Activated CD4-positive, alpha-beta T cell treated with anti-CD3 and anti-CD28 coated beads, Interleukin-2, amount 50 U/mL, for 24 hours (primary cell): ENCODE results near the gene ALDH1A2.
"Not testable (repeated sequence)": the region's sequence is repeated elsewhere in the genome, so short reads cannot be mapped to it uniquely, and the experiment has no call there.

Experiments used
- DNase-seq, 2 donors: peaks; one replicate each; pipeline ENCODE4 v3.0.0-alpha.2; 2020; ENCODE audit warnings: low read depth in 1 of 2, low spot score in 1 of 2

ALDH1A2 gene

DNA sequence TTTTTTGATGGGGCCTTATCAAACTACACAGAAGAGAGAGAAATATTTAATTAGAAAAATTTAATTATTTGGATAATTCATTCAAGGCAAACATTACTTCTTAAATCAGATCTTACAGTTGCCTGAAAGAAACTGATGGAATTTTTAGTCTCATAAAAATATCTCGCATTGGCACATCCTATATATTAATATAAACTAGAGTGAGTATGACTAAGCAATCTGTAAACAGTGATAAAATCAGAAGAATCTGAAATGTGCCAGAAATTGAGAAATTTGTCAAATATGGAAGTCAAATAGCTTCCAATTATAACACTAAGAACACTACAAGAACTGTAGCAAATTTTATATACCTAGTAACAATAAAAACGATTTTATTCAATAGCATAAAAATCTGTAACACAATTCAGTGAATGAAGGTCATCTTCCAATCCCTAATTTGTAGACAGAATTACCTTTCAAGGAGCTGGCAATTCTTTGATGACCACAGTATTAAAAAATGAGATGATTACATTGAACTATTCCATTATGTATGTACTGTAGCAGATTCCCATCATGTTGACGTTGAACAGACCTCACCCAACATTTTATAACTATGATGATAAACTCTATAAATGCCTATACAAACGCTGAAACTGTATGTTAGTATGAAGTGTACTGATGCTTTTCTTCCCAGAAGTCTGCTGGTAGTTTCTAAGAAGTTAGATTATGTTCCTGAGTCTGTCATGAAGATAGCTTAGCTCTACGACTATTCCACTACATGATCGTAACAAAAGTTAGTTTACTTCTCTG lies 63.0 kb downstream of the ALDH1A2 start:
- no peak for DNase-seq

DNA sequence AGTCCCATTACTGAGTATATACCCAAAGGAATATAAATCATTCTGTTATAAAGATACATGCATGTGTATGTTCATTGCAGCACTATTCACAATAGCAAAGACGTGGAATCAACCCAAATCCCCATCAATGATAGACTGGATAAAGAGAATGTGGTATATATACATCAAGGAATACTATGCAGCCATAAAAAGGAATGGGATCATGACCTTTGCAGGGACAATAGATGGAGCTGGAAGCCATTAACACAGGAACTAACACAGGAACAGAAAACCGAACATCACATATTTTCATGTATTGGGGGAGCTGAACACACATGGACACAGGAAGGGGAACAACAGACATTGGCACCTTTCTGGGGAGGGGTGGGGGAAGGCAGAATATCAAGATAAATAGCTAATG lies 65.8 kb downstream of the ALDH1A2 start:
- not testable (repeated sequence) for DNase-seq

DNA sequence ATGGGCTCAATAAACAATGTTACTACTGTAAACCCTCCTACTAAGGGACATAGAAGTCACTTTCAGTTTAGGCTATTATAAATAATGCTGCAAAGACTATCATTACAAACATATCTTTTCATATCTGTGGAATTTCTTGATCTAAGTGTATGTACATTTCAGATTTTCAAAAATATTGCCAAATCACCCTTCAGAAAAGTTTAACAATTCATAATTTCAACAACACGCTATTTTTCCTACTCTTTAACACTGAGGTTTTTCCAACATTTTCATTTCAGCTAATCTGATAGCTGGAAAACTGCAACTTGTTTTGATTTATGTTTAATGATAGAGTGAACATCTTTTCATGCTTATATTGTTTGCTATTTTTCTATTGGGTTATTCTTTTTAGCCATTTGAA lies 69.0 kb downstream of the ALDH1A2 start:
- no peak for DNase-seq

DNA sequence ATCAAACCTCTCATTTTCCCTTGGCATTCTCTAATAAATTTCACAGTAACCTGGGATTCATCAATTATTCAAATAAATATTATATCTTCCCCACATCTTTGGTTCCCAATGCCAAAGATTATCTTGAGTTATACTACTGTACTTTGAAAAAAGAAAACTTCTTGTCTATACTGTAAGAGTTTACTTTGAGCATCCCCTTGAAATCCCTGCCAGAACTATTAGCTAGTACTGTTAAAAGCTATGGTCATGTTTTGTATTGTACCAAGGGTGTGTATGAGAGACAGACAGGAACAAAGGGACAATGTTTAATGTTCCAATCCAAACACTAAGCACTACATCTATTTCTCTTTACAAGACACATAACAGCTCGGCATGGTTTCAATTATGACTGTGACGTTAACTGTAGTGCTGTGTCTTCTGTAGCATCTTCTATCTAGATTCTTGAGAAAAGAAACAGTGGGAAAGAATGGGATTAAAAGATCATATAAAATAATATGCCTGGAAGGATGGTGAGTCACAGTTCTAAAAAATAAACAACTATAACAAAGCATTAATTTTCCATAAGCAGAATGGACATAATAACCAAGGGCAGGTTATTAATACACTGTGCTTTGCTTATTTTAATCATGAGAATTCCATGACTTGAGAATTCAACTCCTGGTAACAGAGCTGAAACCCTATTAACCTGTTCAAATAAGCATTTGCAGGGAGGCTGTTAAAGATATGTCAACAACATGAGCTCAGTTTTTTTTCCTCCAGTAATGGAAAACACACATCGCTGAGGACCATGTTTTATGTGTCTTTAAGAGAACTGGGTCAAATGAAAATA lies 71.1 kb downstream of the ALDH1A2 start:
- no peak for DNase-seq

DNA sequence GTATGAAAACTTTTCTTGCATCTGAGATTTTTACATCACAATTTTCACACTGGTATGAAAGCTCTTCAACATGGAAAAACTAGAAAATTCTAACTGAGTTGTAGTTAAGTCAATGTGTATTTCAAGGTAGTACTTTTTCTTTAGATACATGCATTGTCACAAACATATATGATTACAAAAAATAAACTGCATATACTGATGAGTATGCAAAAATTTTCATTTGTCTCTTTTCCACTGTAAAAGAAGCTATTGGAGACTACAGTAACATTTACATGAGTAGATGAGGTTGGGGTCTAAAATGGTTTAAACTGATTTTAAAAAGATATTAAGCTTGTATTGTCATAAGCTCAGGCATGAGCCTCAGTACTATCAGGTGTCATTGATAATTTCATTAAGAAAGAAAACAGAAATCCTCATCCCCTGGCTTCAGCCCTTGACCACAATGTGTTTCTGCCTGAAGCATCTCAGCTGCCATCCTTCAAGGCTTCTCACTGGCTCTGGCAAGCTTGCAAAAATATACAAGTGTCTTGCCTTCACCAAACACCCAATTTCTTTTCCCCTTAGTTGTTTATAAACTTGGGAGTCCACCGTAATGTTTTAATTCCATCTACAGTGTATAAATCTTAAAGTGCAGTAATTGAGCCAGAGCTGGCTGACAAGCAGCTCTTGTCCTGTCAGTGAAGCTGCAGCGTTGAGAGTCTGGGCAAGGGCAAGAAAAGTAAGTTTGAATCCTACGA lies 71.9 kb downstream of the ALDH1A2 start:
- DNase-seq: no peak

DNA sequence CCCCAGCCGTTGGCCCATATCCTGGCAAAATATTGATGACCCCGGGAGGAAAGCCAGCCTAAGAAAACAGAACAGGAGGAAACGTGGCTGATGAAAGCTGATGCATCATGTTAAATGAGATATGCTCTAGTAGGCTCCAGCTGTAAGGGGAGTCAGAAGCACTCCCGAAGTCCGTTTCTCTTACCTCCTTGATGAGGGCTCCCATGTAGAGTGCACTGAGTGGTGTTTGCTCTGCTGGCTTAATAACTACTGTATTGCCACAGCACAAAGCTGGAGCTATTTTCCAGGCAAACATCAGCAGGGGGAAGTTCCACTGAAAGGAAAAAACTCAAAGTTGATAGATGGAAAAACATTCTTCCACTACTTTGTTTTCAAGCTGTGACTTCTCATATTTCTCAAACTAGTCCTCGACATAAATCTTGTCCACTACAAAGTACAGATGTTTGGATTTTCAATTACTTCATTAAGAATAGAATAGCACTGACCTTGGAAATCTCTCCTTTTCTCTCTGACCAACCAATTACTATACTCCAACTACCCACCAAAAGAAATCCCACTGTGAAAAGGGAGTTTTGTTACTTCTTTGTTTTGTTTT lies 72.7 kb downstream of the ALDH1A2 start:
- no peak for DNase-seq

DNA sequence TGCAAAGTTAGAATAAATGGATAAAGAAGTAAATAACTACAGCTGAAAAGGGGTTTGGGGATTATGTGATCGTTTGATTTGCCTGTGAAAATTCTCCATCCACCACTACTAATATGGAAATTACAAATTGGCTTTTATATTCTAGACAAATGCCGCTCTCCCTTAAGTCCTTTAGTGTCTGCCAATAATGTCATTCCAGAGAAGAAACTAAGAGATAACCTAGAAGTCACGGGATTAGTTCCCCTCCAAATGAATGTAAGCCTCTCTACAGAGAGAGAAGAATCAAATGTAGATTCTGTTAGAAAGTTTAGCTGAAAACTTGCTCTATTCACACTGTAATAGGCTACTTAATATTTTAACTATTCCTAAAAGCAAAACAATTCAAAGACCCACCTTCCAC lies 92.0 kb downstream of the ALDH1A2 start:
- no peak for DNase-seq

DNA sequence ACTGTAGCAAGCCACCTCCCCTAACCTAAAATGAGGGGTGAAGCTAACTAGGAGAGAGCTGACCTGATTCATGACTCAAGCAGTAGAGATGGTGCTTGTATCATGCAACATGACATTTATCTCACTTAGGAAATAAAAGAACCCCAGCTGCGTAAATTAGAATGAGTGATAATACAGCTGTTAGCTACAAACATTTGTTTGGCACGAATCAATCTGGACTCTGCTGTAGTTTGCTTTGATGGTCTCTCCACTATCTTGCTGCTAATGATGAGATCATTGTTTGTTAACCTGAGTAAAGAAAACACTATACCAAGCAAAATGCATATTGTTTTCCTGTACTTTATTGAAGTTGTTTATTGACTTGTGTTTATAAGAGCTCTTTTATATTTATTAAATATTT lies 92.6 kb downstream of the ALDH1A2 start:
- DNase-seq: no peak

DNA sequence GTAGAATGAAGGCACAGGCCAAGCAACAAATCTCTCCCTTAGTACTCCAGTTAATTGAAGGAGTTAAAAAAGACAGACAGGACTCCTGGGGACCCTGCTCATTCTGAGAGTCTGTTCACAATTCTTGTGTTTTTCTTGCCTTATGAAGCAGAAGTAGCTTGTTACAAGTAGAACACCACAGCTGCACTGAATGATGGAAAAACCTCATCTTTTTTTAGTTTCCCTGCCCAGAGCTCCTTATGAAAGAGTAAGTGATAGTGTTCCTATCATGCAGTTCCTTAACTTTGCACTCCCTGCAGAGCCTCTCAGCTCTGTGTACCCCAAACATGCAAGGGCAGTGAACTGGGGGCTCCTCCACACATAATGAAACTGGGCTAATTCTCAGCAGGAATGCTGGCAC lies 95.5 kb downstream of the ALDH1A2 start:
- DNase-seq: no peak

DNA sequence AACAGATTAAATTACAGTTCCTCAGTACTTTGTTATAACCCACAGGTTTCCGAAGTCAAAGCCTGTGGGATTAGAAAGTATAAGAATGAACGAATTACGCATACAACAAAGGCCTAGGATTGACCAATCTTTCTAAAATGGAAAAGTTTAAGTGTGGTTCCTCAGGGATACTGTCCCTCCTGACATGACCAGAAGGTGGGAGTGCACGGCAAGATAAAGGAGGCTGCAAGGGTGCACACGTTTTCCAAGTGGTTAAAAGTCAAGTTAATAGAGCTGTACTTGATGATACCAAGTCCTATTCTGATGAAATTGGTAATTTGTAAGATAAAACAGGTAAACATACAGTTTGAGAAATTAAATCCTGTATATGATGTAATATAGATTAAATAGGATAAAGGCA lies 96.2 kb downstream of the ALDH1A2 start:
- no peak for DNase-seq

DNA sequence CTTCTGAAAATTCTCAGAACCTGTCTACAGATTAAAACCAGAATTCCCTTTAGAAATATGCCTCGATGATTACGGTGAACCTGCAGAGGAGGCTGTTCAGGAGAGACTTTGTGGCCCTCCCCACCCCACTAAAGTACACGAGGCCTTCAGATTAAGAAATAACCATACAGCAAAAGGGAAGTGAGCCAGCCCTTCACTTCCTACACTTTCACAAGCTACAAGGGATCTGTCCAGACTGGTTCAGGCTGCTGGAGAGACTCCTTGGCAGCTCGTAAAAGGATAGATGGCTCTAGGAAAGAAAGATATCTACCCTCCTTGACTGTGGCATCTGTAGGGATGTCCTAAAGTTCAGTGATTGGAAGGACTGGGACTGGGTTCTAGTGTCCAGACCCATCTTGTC lies 102.6 kb downstream of the ALDH1A2 start:
- DNase-seq: no peak

DNA sequence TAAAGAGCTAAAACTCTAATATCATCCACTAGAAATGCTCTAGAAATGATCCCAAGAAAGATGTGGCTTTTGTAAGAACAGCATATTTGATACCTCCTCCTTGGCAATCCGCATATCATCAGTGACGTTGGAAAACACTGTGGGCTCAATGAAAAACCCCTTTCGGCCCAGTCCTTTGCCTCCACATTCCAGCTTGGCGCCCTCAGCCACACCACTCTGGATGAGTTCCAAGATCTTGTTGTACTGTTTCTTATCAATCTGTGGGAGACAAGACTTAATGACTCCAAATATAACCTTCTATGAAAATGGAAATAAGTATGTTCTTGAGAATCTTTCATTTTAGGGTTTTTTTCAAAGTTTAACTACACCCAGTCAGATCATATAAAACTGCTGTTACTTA lies 103.6 kb downstream of the ALDH1A2 start:
- DNase-seq: no peak

DNA sequence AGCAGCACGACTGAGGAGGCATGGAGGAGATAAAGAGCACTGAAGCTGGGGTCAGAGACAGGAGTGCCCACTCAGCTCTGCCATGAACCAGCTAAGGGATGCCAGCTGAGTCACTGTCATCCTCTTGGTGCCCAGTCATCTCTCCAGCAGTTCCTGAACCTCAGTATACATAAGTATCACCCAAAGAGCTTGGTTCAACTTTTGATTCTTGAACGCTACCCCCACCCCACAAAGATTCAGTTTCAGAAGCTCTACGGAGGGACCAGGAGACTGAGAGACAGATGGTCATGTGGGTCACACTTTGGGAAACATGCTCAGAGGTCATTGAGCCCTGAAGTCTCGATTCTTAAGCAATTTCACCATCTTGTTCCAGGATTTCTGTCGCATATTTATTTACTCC lies 108.4 kb downstream of the ALDH1A2 start:
- no peak for DNase-seq

DNA sequence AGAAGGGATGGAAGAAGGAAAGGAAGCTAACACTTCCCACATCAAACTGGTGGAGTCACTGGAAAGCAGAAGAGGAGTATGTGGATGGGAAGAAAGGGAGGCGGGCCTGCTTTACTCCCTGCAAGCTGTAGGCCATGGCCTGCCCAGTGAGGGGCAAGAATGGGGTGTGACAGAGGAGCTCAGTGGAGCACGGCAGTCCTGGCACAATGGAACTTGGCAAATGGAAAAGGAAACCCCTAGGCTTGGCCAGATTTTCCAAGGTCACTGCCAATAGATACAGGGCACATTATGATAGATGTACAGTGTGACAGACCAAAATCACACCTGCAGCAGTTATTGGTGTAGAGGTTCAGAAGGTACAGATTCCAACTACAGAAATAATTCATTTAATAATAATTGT lies 111.6 kb downstream of the ALDH1A2 start:
- DNase-seq: no peak

DNA sequence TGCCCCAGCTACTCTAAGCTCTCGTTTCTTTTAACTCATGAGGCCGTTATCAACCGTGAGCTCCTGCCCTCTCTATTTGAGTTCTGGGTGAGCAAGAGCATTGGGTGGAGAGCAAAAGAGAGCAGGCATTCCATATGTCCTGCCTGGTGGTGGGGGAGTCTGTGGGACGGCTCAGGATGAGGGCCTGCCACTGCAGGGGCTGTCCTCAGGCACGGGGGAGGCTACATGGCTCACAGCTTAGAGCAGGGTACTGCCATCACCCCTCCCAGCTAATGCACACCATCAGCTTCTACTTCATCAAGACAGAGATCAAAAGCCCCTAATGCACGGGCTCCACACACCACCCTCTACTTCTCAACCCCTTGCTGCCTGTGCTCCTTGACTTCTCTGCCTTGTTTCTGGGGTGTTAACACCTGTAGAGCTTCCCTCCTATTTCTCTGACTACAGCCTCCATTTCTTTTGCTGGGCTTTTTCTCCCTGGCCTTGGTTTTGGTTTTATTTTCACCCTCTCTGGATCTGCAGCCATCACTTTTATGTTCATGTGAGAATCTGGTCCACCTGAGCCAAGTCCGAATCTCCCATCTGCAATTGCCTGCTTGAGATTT lies 114.1 kb downstream of the ALDH1A2 start:
- no peak for DNase-seq

DNA sequence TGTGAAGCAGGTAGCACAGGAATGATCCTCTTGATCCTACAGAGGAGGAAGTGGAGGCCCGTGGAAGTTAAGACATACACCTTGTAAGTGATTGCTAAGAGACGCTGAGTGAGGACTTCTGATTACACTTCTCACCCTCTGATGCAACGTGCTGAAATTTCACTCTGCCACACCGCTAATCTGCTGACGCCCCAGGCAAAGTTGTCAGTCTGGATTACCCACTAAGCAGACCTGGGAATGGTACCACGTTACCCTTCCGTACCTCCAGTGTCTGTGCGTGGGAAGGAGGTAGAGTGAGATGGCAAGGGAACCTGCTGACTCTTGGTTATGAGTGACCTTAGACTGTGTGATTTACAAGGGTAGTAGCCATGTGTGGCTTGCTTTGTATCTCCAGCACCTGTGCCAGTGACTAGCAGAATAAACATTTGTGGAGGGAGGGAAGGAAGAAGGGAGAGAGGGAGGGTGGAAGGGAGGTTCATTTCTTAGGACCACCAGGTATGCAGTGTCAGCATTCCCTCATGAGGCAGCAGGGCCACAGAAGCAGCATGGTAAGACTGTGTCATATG lies 115.0 kb downstream of the ALDH1A2 start:
- no peak for DNase-seq

DNA sequence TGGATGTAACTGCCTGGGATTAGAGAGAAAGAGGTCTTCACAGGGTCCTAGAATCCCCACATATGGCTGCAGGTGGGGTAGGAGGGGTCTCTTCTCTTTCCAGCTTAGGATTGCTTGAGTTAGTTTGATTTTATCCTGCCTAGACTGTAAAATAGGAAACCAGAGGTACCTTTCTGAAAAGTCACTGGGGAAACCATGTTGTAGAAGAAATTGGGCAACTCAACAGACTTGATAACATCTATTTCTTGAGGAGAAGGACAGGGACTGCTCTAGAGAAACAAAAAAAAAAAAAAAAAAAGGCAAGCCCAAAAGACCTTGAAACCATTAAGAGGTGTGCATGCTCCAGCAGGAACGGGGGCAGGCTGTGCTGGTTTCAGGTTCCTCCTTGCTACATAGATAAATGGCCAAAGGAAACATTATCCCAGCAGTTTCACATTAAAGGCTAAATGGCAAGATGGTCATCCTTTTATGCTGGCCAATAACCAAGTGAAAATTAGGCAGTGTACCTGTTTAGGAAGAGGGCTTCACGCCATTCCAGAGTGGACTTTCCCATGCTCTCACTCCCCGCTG lies 116.1 kb downstream of the ALDH1A2 start:
- no peak for DNase-seq

DNA sequence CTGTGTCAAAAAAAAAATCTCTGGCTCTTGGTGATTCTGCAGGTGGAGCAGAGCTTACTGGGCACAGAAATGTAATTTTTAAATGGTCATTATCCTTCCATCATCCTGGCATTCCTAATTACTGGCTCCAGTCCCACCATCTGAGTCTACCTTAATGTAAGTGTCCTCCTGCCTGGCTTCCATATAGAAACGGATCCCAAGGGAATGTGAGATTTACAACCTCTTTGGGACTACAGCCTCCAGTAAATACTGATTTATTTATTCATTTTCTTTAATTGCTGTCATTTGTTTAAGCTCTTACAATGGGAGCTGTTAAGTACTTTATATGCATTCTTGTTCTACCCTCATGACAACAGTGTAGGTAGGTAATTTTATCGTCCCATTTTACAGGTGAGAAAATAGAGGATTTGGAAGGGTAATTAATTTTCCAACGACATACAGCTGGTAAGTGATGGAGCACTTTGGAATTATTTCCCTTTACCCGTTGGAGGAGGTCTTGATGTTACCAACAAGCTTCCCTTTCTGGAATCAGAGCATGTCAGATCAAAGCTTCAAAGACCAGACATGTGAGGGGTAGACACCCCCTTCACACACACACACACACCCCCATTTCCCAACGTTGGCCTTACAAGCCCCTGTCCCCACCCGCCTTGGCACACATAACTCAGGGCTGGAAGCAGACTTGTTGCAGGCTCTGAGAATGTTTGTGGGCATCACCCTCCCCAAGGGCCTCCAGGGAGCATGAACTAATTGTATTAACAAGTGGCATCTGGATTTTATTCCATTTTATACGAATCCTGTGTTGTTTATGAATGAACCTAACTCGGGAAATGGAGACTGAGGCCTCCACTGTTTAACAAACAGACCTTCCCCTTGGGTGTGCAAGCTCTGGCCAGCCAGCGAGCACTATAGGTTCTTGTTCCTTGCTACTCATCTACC lies 116.9 kb downstream of the ALDH1A2 start:
- DNase-seq: no peak

DNA sequence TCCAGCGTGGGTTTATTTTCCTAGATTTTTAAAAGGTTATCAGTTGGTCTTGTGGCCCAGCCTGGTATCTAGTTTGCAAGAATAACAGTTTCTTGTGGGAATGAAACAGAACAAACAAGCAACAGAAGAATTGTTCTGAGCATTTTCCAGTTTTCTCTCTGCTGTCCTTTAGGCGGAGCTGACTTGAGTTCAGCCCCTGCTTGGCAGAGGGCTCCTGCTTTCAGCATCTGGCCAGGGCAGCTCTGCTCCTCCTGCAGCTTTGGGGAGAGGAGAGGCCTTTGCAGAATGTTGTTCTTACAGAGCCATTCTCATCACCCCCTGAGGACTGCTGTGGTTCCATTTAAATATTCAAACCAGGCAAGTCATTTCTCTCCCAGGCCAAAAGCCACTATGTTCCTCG lies 117.7 kb downstream of the ALDH1A2 start:
- no peak for DNase-seq
